GM21619 (cell line): ENCODE measurements around the gene FAM76A.
"Not testable (repeated sequence)": the region's sequence is repeated elsewhere in the genome, so short reads cannot be mapped to it uniquely, and the experiment has no call there.

Source experiments
- ATAC-seq: cut with Tn5 transposase; IDR thresholded peaks from one replicate; pipeline ENCODE4 v1.9.1; 2021; ENCODE audit not compliant: unreplicated experiment

Gene FAM76A

DNA sequence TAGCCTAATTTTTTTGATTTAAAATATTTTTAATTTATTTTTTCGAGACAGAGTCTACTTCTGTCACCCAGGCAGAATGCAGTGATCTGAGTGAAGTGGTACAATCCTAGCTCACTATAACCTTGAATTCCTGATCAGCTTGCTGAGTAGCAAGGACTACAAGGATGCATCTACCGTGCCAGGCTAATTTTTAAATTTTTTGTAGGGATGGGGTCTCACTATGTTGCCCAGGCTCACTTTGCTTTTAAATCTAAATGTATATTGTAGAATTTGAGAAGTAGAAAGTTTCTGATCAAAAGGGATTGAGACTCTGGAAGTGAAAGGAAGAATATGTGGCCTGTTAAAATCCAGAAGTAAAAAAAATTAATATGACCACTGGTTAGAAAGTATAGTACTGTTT is 48.9 kb downstream of the FAM76A start:
- no peak for ATAC-seq

DNA sequence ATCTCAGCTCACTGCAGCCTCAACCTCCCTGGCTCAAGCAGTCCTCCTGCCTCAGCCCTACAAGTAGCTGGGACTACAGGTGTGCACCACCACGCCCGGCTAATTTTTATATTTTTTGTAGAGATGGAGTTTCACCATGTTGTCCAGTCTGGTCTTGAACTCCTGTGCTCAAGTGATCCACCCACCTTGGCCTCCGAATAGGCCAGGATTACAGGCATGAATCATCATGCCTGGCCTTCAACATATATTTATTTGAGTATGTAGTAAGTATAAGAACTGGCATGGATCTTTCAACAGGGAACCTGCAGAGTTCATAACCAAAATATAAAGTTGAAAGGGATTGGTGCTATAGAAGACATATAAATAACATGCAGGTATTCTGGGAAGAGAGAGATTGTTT is 49.6 kb downstream of the FAM76A start:
- not testable (repeated sequence) for ATAC-seq

DNA sequence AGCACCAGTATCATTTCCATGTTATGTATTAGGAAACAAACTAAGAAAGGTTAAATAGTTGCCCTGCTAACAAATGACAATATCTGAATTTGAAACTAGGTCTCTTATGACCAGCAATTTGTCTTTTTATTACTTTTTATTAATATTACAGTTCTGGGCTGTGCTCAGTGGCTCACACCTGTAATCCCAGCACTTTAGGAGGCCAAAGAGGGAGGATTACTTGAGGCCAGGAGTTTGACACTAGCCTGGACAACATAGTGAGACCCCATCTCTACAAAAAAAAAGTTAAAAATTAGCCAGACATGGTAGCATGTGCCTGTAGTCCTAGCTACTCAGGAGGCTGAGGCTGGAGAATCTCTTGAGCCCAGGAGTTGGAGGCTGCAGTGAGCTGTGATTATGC is 50.5 kb downstream of the FAM76A start:
- ATAC-seq: not testable (repeated sequence)

DNA sequence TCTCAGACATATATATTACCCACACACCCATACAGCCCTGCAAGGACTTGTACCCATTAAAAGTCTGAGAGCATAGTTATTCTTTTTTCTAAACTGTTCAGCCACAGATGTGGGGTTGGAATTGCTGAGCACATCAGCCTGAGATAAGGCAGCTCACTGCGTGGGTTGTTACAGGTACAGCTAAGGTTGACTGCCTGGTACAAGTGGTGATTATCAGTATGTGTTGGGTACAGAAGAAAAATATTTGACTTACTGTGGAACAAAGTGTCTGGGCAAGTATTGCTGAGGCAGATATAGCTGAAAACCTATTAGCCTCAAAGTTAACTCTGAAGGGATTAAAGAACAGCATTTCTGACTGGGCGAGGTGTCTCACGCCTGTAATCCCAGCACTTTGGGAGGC is 52.3 kb downstream of the FAM76A start:
- ATAC-seq: no peak

DNA sequence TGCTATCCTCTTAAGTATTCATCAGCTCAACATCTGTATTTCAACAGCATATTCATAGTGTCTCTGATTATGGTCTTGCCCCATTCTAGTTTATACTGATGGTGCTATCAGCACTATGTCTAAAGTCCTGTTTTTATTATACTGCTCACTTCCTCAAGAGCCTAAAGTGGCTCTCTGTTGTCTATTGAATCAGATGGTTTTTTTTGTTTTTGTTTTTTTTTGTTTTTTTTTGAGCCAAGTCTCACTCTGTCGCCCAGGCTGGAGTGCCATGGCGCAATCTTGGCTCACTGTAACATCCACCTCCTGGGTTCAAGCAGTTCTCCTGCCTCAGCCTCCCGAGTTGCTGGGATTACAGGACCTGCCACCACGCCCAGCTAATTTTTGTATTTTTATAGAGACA is 53.4 kb downstream of the FAM76A start:
- no peak for ATAC-seq

DNA sequence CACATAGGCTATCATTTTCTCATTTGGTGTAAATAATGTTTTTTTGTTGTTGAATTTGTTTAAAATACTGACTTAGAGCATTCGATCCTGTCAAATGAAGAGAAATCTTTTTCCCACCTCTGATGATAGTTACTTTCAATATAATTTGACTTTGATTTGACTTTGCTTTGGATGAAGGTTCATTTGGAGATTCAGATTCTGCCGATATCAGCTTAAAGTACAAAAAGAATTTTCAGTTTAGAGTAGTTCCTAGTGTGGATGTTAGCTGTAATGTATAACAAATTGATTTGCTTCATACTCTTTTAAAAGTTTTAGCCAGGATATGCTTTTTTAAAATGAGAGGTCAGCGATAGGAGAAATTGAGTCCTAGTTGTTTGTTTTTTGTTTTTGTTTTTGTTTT is 57.2 kb downstream of the FAM76A start:
- no peak for ATAC-seq

DNA sequence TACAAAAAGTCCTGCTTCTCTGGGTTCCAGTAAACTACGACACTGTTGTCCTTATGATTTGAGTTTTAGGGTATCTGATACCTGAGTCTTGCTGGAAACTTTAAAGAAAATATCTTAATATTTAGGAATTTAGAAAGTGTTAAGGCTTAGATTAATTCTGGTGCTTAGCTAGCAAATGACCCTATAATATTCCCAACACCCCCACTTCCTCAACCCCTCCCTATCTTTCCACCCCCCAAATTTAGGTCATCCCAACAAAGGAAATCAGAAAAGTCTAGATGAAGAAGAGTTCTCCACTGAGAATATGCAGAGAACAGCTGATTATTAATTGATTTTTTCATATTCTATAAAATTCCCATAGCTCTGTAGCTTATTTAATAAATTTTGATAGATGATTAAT is 58.9 kb downstream of the FAM76A start:
- ATAC-seq: no peak

DNA sequence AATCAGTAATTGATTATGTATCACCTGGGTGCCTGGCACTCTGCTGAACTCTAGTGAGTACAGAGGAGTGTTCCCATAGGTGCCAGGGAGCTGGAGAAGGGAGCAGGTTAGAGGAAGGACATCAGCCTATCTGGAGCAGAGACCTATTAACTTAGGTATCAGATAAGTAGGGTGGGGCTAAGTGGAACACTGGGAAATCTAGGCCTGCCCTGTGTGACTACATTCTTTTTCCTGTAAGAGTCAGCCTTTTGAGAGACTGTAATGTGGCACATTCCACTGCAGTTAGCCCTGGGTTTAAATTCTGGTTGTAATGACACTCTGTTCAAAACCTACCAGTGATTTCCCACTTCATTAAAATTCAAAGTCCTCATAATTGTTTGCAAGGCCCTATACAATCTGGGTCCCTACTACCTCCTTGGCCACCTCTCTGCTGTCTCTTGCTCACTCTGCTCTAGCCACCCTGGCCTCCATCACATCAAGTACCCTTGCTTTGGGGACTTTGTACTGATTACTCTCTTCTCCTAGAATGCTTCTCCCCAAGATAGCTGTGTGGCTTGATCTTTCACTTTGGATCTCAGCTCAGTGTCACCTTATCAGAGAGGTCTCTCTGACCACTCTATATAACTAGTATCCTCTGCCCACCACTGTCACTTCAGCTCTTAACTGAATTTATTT is 60.2 kb downstream of the FAM76A start:
- ATAC-seq: no peak

DNA sequence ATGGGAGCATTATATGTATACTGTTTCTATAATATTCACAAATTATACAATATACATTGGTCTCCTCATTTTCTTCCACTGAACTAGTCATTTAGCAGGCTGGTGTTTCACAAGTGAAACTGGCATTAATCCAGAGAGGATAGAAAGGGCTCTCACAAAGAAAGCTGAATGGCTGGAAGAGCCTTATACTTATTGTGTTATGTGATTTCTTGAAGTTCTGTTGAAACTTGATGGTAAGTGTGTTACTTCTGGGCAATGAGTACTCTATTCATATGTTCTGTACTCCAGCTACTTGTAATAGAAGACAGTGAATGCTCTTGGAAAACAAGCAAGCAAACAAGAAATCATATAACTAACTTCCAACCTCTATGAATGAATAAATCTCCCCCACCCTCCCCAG is 62.1 kb downstream of the FAM76A start:
- ATAC-seq: no peak

DNA sequence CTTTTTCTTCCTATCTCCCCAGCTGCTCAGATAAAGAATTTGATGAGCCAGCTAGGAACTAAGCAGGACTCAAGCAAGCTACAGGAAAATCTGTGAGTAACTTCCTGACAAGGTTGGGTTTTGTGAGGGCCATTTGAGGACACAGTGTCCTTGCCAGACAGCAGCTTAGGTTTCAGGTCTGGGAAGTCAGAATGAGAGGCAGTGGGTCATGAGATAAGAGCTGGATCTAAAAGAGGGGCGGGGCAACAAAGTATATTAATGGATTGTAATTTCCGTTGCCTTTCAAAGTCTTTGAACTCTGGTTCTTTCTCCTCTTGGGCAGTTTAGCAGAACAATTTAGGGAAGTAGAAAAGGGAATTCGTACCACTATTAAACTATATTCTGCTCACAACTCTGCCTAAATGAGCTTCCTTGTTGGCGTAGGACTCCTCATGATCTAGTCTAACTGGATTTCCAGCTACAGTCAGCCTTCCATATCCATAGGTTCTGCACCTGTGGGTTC is 63.8 kb downstream of the FAM76A start:
- no peak for ATAC-seq

DNA sequence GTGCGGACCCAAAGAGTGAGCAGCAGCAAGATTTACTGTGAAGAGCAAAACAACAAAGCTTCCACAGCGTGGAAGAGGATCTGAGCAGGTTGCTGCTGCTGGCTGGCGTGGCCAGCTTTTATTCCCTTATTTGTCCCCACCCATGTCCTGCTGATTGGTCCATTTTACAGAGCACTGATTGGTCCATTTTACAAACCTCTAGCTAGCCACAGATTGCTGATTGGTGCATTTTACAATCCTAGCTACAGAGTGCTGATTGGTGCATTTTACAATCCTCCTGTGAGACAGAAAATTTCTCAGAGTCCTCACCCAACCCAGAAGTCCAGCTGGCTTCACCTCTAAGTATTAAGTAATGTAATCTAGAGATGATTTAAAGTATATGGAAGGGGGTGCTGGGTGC is 64.5 kb downstream of the FAM76A start:
- ATAC-seq: not testable (repeated sequence)

DNA sequence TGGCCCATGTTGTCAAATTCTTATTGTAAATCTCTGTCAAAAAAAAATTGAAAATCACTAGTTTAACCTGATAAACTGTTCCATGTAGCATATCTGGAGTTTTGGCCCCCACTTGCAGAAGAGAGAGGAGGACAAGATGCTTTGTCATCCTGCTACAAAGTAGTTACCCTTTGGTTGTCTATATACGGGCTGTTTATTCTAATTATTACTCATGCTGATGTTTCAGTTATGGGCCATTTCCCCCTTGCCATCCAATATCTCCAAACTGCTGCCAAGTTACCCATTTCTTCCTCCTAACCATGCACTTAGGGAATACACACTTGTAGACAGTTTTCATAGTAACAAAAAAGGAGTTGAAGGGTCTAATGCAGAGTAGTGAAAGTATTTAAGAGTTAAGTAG is 69.8 kb downstream of the FAM76A start:
- no peak for ATAC-seq

DNA sequence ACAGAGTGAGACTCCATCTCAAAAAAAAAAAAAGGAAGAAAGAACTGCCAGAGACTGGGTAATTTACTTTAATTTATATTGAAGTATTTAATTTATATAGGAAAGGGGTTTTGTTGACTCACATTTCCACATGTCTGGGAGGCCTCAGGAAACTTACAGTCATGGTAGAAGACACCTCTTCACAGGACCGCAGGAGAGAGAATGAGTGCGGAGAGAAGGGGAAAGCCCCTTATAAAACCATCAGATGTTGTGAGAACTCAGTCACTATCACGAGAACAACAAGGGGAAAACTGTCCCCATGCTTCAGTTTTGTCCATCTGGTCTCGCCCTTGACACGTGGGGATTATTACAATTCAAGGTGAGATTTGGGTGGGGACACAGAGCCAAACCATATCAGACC is 79.0 kb downstream of the FAM76A start:
- no peak for ATAC-seq

DNA sequence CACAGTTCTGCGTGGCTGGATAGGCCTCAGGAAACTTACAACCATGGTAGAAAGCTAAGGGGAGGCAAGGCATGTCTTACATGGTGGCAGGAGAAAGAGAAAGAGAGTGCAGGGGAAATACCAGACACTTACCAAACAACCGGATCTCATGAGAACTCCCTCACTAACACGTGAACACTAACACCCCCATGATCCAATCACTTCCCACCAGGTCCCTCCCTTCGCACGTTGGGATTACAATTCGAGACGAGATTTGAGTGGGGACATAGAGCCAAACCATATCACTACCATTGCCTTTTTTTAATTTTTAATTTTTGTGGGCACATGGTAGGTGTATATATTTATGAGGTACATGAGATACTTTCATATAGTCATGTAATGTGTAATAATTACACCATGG is 81.0 kb downstream of the FAM76A start:
- ATAC-seq: no peak

DNA sequence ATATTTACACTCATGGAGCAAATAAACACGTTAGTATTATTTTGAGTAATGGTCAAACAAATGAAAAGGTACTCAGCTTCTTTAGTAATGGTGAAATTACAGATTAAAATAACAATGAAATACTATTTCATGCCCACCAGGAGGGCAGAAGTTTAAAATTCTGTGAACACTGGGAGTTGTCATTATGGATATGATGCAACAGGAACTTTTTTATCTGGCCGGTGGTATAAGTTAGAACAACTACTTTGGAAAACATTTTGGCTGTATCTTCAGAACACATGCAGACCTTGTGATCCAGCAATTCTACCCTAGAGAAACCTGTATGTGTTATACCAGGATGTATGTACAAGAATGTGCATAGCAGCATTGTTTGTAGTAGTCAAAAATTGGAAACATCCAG is 81.6 kb downstream of the FAM76A start:
- no peak for ATAC-seq

DNA sequence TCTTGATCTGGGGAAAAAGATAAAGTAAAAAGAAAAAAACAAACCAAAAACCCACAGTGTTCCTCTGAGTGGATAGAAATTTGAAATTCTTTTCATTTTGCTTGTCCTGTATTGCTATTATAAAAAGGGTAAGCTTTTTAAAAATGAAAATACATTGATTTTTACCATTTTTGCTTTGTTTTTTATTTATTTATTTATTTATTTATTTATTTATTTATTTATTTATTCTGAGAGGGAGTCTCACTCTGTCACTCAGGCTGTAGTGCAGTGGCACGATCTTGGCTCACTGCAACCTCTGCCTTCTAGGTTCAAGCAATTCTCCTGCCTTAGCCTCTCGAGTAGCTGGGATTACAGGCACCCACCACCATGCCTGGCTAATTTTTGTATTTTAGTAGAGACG is 82.4 kb downstream of the FAM76A start:
- ATAC-seq: not testable (repeated sequence)

DNA sequence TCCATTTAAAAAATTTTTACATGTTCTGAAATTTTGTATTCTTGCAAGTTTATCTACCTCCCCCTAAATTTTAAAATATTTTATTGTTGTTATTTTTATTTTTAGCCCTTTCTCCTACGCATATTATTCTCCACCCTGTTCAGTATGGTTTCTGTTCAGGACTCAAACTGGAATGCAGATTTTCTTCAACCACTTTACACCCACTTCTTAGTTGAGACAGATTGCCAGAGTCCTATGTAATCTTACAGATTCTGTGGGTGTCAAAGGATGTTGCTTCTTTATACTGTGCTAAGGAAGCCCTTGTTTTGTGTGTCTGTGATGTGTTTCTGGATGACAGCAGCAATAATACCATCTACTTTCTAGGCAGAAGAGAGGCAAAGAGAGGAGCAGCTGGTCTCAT is 84.1 kb downstream of the FAM76A start:
- ATAC-seq: no peak

DNA sequence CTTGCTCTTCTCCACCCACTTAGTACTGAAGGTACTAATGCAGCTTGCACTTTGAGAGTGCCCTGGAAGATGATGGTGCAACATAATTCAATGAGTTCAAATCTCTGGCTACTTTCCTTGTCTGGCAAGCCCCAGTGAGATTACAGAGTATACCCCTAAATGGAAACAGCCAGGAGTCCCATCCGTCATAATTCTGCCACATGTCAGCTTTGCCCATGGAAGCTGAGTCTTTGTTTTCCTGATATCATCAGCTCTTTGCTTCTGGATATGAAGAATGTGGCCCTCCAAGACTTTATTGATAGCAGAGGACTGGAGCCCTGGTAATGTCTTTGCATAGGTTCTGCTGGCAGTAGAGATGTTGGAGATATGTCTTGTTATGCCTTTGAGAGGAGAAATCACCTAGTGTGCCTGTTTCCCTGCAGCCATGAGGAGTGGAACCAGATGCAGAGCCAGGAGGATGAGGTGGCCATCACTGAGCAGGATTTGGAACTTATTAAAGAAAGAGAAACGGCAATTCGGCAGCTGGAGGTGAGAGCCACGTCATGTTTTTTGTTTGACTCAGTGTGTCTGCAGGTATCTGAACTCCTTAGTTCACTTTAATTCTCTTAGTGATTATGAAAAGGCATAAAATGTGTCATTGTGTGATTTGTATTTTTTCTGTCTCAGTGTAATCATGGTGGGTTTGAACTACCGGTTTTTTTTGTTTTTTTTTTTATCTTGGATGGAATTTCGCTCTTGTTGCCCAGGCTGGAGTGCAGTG is 86.2 kb downstream of the FAM76A start:
- ATAC-seq: no peak
